CD8-positive, alpha-beta memory T cell (primary cell): ENCODE data around the gene TBC1D24. TPM values are rescaled to one million over a fixed set of nuclear protein-coding genes. Genes with fewer than 3 reads are reported as not detected.

ENCODE experiments used
- CTCF ChIA-PET: fragments of 350-600 bp; sonication (Branson Sonifier 250); formaldehyde crosslinking; loops from one replicate; lab custom pipeline; 2021; ENCODE audit warnings: antibody characterized with exemption; lab: Charles Lee
- POLR2A ChIA-PET: fragments of 350-600 bp; sonication (Branson Sonifier 250); formaldehyde crosslinking; loops from one replicate; lab custom pipeline; 2021; ENCODE audit warnings: antibody characterized with exemption; lab: Charles Lee
- DNase-seq, 5 donors: peaks; one replicate each; pipeline versions ENCODE4 v3.0.0 to v3.0.0-alpha.2; 2020 to 2022; ENCODE audit warnings: mixed read lengths in 1 of 5
- H3K27ac ChIP-seq: one replicate; pipeline ENCODE4 v1.7.0; 2013; ENCODE audit warnings: low read depth, mild to moderate bottlenecking, low read length, moderate library complexity
- H3K27me3 ChIP-seq: 2 replicates; pipeline ENCODE4 v1.7.0; 2013; ENCODE audit warnings: low read length, mild to moderate bottlenecking; ENCODE audit not compliant: insufficient read depth, poor library complexity, severe bottlenecking
- H3K36me3 ChIP-seq: 2 replicates; pipeline ENCODE4 v1.7.0; 2013; ENCODE audit warnings: mild to moderate bottlenecking, low read length, moderate library complexity; ENCODE audit not compliant: insufficient read depth
- H3K4me1 ChIP-seq: 2 replicates; pipeline ENCODE4 v1.7.0; 2013; ENCODE audit warnings: mild to moderate bottlenecking, low read length, moderate library complexity; ENCODE audit not compliant: insufficient read depth
- H3K4me3 ChIP-seq: 2 replicates; pipeline ENCODE4 v1.7.0; 2013; ENCODE audit warnings: mild to moderate bottlenecking, low read length
- H3K9me3 ChIP-seq: 2 replicates; pipeline ENCODE4 v1.7.0; 2013; ENCODE audit warnings: mild to moderate bottlenecking, low read length
- H3K27ac Mint-ChIP-seq, 8 donors: one replicate each; pipeline ENCODE4 v1.8.0; 2020 to 2021; ENCODE audit warnings: mixed read lengths in 8 of 8, mild to moderate bottlenecking in 6 of 8, inconsistent platforms in 3 of 8, moderate library complexity in 3 of 8
- H3K27me3 Mint-ChIP-seq, 2 donors: one replicate each; pipeline ENCODE4 v1.8.0; 2020 to 2021; ENCODE audit warnings: mixed read lengths in 2 of 2, mild to moderate bottlenecking in 1 of 2, moderate library complexity in 1 of 2
- H3K36me3 Mint-ChIP-seq, 3 donors: one replicate each; pipeline ENCODE4 v1.8.0; 2020 to 2021; ENCODE audit warnings: mixed read lengths in 3 of 3, inconsistent platforms in 1 of 3, mild to moderate bottlenecking in 1 of 3
- H3K4me1 Mint-ChIP-seq, 3 donors: one replicate each; pipeline ENCODE4 v1.8.0; 2020 to 2021; ENCODE audit warnings: mixed read lengths in 3 of 3, inconsistent platforms in 1 of 3, mild to moderate bottlenecking in 1 of 3
- H3K4me3 Mint-ChIP-seq, 7 donors: one replicate each; pipeline ENCODE4 v1.8.0; 2020 to 2021; ENCODE audit warnings: mixed read lengths in 7 of 7, mild to moderate bottlenecking in 6 of 7, moderate library complexity in 4 of 7, inconsistent platforms in 2 of 7
- H3K9me3 Mint-ChIP-seq, 5 donors: one replicate each; pipeline ENCODE4 v1.8.0; 2020 to 2022; ENCODE audit warnings: mixed read lengths in 5 of 5, mild to moderate bottlenecking in 3 of 5, moderate library complexity in 2 of 5, inconsistent platforms in 1 of 5
- polyA plus RNA-seq: library from polyadenylated mRNA; unstranded; fragments of 300-500 nt; fragmentation: Illumina TruSeq; gene quantifications from one replicate; pipeline ENCODE4 v1.2.3, GENCODE V29; 2021
- total RNA-seq, 2 experiments: library from RNA; stranded (reverse); gene quantifications; one replicate each; pipeline ENCODE4 v1.2.3, GENCODE V29; 2021

TBC1D24 gene
- total and polyA plus RNA-seq, 3 experiments from 2014 or later = 3.5 to 32.7 (median 28.3) TPM

- no peaks in the 10 kb centered on the region for H3K9me3 Mint-ChIP-seq
- H3K36me3 ChIP-seq = no peaks in the 10 kb centered on the region
- peaks cover 34% of the 10 kb centered on the region for H3K27me3 ChIP-seq
- peaks cover 25 to 32% of the 10 kb centered on the region in 2 donors for H3K27me3 Mint-ChIP-seq
- peaks cover 9% of the 10 kb centered on the region for H3K4me1 ChIP-seq
- DNase-seq = no peak
- no peak overlapping the region for H3K27ac ChIP-seq
- CTCF ChIA-PET = interaction anchor here (1.1 kb wide), 1 partner anchor 39 kb away, joined by 4 read pairs; the partner anchor contains the start of gene CCNF
- no peak overlapping the region for H3K4me3 ChIP-seq
- no peaks in the 10 kb centered on the region for H3K36me3 Mint-ChIP-seq
- H3K9me3 ChIP-seq = no peaks in the 10 kb centered on the region
- POLR2A ChIA-PET = interaction anchor here (0.5 kb wide), 1 partner anchor 135 kb away, joined by 3 read pairs; no protein-coding TSS in a partner anchor
- peaks cover 3 to 19% (median 6%) of the 10 kb centered on the region in 3 donors for H3K4me1 Mint-ChIP-seq
- H3K27ac Mint-ChIP-seq = no peak overlapping the region
- H3K4me3 Mint-ChIP-seq = peak overlapping the region in 6 of 7 donors; percentile 15 to 53 (median 28)
Measured at GRCh38 chr16:2468233-2468724, 6.6 kb upstream of the TBC1D24 start.

GRCh38 chr16:2468725-2469398 is 6.1 kb upstream of the TBC1D24 start:
- H3K27ac Mint-ChIP-seq = no peak overlapping the region

GRCh38 chr16:2469399-2470233 is 5.3 kb upstream of the TBC1D24 start:
- H3K9me3 Mint-ChIP-seq = no peaks in the 10 kb centered on the region
- ChIA-PET POLR2A (interaction anchor here (1.1 kb wide), 1 partner anchor 10 kb away, joined by 3 read pairs; the partner anchor contains the start of gene TEDC2), CTCF (interaction anchor here (1.1 kb wide), 1 partner anchor 40 kb away, joined by 4 read pairs; the partner anchor contains the start of gene CCNF)
- Histone ChIP-seq H3K27me3 (peaks cover 36% of the 10 kb centered on the region), H3K36me3 (no peaks in the 10 kb centered on the region), H3K4me1 (peaks cover 12% of the 10 kb centered on the region), H3K27ac (no peak overlapping the region), H3K4me3 (no peak overlapping the region), H3K9me3 (no peaks in the 10 kb centered on the region)
- H3K36me3 Mint-ChIP-seq = no peaks in the 10 kb centered on the region
- peak overlapping the region in 2 of 7 donors; percentile 4 to 20 for H3K4me3 Mint-ChIP-seq
- no peak overlapping the region for H3K27ac Mint-ChIP-seq
- H3K27me3 Mint-ChIP-seq = peaks cover 25 to 34% of the 10 kb centered on the region in 2 donors
- peaks cover 3 to 22% (median 8%) of the 10 kb centered on the region in 3 donors for H3K4me1 Mint-ChIP-seq
- DNase-seq = no peak

More at GRCh38 chr16:2468725-2469398, 6.1 kb upstream of the TBC1D24 start:
- H3K4me3 Mint-ChIP-seq = peak overlapping the region in 6 of 7 donors; percentile 15 to 53 (median 28)
- Histone ChIP-seq H3K27ac (no peak overlapping the region), H3K9me3 (no peaks in the 10 kb centered on the region), H3K4me1 (peaks cover 12% of the 10 kb centered on the region), H3K27me3 (peaks cover 36% of the 10 kb centered on the region), H3K36me3 (no peaks in the 10 kb centered on the region), H3K4me3 (no peak overlapping the region)
- ChIA-PET POLR2A (interaction anchor here (0.5 kb wide), 1 partner anchor 135 kb away, joined by 3 read pairs; no protein-coding TSS in a partner anchor), CTCF (interaction anchor here (1.1 kb wide), 1 partner anchor 39 kb away, joined by 4 read pairs; the partner anchor contains the start of gene CCNF)
- peaks cover 3 to 22% (median 8%) of the 10 kb centered on the region in 3 donors for H3K4me1 Mint-ChIP-seq
- no peaks in the 10 kb centered on the region for H3K9me3 Mint-ChIP-seq
- no peaks in the 10 kb centered on the region for H3K36me3 Mint-ChIP-seq
- no peak for DNase-seq
- peaks cover 25 to 34% of the 10 kb centered on the region in 2 donors for H3K27me3 Mint-ChIP-seq

GRCh38 chr16:2470234-2470601 is 4.7 kb upstream of the TBC1D24 start:
- Mint-ChIP-seq H3K27me3 (peaks cover 25 to 34% of the 10 kb centered on the region in 2 donors), H3K27ac (no peak overlapping the region), H3K4me3 (peak overlapping the region in 2 of 7 donors; percentile 22 to 51), H3K36me3 (no peaks in the 10 kb centered on the region), H3K4me1 (peaks cover 3 to 22% (median 8%) of the 10 kb centered on the region in 3 donors), H3K9me3 (no peaks in the 10 kb centered on the region)
- no peak for DNase-seq
- POLR2A ChIA-PET = interaction anchor here (1.1 kb wide), 1 partner anchor 10 kb away, joined by 3 read pairs; the partner anchor contains the start of gene TEDC2
- Histone ChIP-seq H3K9me3 (no peaks in the 10 kb centered on the region), H3K4me1 (peaks cover 12% of the 10 kb centered on the region), H3K36me3 (no peaks in the 10 kb centered on the region), H3K27me3 (peaks cover 36% of the 10 kb centered on the region), H3K4me3 (no peak overlapping the region), H3K27ac (no peak overlapping the region)
- CTCF ChIA-PET = no interaction called here

GRCh38 chr16:2470603-2471015 is 4.3 kb upstream of the TBC1D24 start:
- Histone ChIP-seq H3K36me3 (no peaks in the 10 kb centered on the region), H3K27ac (no peak overlapping the region), H3K4me1 (peaks cover 12% of the 10 kb centered on the region), H3K9me3 (no peaks in the 10 kb centered on the region), H3K27me3 (peaks cover 36% of the 10 kb centered on the region), H3K4me3 (no peak overlapping the region)
- CTCF ChIA-PET = no interaction called here
- Mint-ChIP-seq H3K4me1 (peaks cover 3 to 22% (median 8%) of the 10 kb centered on the region in 3 donors), H3K27me3 (peaks cover 25 to 34% of the 10 kb centered on the region in 2 donors), H3K4me3 (peak overlapping the region in 2 of 7 donors; percentile 22 to 51), H3K27ac (no peak overlapping the region), H3K36me3 (no peaks in the 10 kb centered on the region), H3K9me3 (no peaks in the 10 kb centered on the region)
- POLR2A ChIA-PET = interaction anchor here (1.1 kb wide), 1 partner anchor 11 kb away, joined by 3 read pairs; the partner anchor contains the start of gene TEDC2
- DNase-seq = no peak

GRCh38 chr16:2471016-2471652 is 3.8 kb upstream of the TBC1D24 start, which contains the start of gene NTN3:
NTN3 (plus strand) TSS chr16:2471297; CDS start chr16:2471702, 405 bp downstream.
- no peaks in the 10 kb centered on the region for H3K36me3 ChIP-seq
- ChIA-PET CTCF (no interaction called here), POLR2A (interaction anchor here (0.8 to 1.1 kb wide), 2 partner anchors 11 to 15 kb away, joined by 3 read pairs; partner anchors contain the start of gene TEDC2)
- no peak for DNase-seq
- no peak within 1 kb of the TSS for H3K4me3 ChIP-seq
- H3K4me3 Mint-ChIP-seq = peak within 1 kb of the TSS in 2 of 7 donors; percentile 22 to 51
- no peaks in the 10 kb centered on the region for H3K9me3 ChIP-seq
- no peaks in the 10 kb centered on the region for H3K9me3 Mint-ChIP-seq
- H3K4me1 Mint-ChIP-seq = peaks cover 7 to 26% (median 11%) of the 10 kb centered on the region in 3 donors
- peaks cover 25 to 34% of the 10 kb centered on the region in 2 donors for H3K27me3 Mint-ChIP-seq
- H3K4me1 ChIP-seq = peaks cover 17% of the 10 kb centered on the region
- H3K36me3 Mint-ChIP-seq = no peaks in the 10 kb centered on the region
- H3K27me3 ChIP-seq = peaks cover 36% of the 10 kb centered on the region
- H3K27ac Mint-ChIP-seq = no peak within 1 kb of the TSS
- H3K27ac ChIP-seq = no peak within 1 kb of the TSS
